HG03460 (cell line): ENCODE measurements around the gene NCEH1.
"Not testable (repeated sequence)": the region's sequence is repeated elsewhere in the genome, so short reads cannot be mapped to it uniquely, and the experiment has no call there.

Experiments used
- ATAC-seq: cut with Tn5 transposase; IDR thresholded peaks from one replicate; pipeline ENCODE4 v1.9.1; 2021; ENCODE audit not compliant: unreplicated experiment

The NCEH1 gene, protein sequence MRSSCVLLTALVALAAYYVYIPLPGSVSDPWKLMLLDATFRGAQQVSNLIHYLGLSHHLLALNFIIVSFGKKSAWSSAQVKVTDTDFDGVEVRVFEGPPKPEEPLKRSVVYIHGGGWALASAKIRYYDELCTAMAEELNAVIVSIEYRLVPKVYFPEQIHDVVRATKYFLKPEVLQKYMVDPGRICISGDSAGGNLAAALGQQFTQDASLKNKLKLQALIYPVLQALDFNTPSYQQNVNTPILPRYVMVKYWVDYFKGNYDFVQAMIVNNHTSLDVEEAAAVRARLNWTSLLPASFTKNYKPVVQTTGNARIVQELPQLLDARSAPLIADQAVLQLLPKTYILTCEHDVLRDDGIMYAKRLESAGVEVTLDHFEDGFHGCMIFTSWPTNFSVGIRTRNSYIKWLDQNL

DNA sequence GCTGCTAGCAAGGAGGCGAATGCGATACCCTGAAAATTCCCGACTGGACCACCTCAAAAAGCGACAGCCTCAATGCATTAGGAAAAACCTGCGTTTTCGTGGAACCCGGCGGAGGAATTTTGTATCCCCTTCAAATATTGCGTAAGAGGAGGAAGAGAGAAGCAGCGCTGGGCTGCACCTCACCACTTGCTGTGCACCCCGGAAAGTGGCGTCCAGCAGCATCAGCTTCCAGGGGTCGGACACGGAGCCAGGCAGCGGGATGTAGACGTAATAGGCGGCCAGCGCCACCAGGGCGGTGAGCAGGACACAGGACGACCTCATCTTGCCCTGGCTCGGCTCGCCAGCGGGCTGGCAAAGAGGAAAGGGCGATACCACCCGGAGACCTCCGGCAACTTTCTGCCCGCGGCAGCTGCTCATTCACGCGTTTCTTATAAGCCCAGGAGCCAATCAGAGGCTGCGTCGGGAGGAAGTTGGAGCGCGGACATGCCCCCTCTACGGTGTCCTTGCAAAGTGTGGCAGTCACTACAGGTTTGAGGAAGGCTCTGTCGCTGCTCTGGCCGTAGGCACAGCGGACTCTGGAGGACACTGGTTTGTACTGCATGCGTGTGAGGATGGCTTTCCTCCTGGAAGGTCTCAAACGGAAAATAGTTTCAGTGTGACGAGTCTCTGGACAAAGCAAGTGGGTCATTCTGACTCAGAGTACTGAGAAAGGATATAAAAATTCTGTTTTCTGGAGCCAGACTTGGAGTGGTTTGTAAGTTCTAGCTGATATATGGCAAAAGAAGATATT, at the start of gene NCEH1:
NCEH1 (minus strand) TSS at position 404 of the 790 bp plus-strand sequence; CDS start at position 321, 83 bp downstream.
- peak; percentile 100 for ATAC-seq

DNA sequence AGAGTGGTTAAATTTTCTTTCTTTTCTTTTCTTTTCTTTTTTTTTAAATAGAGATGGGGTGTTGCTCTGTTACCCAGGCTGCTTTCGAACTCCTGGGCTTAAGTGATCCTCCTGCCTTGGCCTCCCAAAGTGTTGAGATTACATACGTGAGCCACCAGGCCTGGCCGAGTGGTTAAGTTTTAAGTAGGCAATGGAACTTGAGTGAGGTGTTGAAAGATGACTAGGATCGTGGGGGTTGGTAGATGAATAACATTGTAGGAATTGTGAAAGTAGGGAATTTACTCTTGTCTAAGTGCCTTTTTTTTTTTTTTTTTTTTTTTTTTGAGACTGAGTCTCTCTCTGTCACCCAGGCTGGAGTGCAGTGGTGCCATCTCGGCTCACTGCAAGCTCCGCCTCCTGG, 49.5 kb upstream of the NCEH1 start:
- ATAC-seq, result not testable (repeated sequence)

DNA sequence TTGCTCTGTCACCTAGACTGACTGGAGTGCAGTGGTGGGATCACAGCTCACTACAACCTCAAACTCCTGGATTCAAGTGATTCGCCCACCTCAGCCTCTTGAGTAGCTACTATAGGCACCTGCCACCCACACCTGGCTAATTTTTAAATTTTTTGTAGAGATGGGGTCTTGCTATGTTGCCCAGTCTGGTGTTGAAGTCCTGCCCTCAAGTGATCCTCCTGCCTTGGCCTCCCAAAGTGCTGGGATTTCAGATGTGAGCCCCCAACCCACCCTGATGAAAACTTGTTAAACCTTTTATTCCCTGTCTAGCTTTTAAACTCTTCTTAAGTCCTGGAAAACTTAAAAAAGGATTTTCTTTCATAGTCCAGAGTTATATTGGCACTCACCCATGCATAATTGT, 42.3 kb upstream of the NCEH1 start:
- ATAC-seq, result no peak

DNA sequence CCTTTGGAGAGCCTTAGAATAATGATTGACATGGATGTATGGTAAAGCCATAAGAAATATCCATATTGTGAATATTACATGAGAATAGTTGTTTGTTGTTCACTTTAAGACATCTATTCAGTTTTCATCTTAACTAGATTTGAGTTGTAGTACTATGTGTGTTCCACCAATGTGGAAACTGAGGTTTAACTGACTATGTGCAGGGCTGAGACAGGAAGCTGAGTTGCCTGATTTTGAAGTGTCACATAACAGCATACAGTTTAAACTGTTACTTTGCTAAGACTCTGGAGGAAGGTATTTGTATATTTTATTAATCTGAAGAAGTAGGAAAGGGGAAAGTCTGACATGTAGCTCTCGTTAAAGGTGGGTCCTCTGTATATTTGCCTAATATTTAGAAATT, 41.8 kb upstream of the NCEH1 start:
- ATAC-seq, result no peak

DNA sequence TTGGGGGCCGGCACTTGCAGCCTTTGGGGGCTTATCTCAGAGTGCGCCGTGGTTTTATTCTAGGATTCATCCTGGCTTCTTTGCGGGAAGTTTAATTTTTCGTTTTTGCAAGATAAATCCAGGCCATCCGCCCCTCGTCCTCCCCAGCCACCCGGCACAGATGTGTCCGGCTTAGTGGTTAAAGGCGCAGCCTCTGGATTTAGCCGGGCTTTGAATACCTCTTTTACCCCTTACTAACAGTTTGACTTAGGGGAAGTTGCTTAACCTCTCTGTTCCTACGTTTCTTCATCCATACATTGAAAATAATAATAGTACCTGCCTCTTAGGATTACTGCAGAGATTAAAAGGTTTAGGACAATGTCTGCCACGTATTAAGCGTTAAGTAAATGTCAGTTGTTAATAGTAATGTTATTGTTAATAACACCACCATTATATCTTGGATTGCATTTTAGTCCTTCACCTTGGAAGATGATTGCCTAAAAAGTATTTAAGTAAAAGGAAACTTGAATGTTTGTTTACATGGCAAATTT, 40.4 kb upstream of the NCEH1 start:
- peak; percentile 24 for ATAC-seq

DNA sequence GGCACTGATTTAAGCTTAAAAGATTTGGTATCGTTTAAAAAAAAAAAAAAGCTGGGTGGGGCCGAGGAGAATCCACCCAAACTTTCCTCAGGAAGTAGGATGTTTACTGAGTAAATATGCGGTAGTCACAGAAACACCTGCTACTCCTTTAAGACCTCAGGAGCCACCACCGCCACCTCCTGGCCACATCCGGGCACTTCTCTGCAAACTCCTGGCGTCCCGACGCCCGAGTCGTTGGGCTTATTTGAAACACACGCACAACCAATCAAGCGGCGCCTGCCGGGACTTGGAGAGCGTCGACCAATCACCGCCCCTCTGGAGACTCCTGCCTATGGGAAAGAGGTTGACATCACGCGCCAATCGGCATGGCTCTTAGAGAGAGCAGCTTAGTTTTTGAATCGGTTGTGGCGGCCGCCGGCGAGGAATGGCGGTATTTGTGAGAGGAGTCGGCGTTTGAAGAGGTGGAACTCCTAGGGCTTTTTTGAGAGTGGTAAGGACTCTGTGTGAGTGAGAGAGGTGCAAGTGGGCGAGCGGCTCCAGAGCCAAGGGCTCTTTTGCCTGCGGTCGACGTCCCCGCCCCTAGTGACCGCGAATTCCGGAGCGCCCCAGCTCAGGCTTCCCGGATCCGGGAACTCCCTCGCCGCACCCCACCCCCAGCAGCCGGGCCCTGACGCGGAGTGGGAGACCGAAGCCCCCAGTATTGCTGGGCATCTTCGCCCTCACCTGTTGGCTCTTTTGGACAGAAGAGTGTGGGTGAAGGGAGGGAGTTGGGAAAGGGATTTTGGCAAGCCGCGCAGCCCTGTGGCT, 39.7 kb upstream of the NCEH1 start, which contains the start of gene ECT2:
ECT2 (plus strand) TSS at position 359 of the 807 bp plus-strand sequence. CDS start 3,805 bp downstream, outside the sequence.
- peak; percentile 95 for ATAC-seq

DNA sequence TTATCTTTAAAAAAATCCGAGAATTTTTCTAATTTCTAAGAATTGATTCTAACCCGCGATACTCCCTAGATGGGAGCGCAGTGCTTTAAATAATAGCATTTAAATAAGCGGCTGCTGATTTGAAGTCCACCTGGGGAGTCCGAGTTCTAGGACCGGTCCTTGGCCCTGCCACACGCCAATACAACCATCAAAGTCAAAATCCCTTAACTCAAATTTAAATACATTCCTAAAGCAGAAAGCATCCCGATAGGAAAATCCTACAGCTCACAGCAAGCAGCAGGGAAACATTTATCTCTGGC, 39.2 kb upstream of the NCEH1 start:
- no peak for ATAC-seq

DNA sequence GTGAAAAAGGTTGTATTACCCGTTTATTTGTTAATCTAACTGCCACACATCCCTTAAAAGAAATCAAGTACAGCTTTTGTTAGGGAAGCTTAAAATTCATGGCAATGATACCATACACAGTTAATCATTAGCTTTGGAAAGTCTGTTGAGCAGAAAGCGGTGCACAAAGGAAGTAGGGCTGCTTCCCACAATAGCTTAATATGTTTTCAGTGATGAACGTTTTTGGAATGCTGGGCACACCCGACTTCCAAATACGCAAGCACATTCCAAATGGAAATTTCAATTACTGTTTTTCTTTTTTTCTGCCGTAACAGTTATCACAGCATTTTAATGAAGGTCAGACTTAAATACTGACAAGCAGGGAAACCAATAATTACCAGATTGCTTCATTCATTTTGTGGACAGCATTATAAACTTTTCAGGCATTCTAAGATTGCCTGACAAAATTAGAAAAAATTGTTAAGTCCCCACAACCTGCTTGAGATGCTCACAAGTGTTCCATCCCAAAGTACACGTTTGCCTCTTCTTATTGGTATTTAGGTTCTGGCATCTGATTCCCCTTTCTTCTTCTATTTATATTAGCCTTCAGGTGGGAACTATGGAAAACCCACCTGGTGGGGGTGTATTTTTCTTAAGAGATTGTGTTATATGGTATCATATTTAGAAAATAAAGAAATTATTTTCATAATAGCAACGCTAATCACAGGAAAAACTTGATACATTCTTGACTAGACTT, 38.5 kb upstream of the NCEH1 start:
- no peak for ATAC-seq

DNA sequence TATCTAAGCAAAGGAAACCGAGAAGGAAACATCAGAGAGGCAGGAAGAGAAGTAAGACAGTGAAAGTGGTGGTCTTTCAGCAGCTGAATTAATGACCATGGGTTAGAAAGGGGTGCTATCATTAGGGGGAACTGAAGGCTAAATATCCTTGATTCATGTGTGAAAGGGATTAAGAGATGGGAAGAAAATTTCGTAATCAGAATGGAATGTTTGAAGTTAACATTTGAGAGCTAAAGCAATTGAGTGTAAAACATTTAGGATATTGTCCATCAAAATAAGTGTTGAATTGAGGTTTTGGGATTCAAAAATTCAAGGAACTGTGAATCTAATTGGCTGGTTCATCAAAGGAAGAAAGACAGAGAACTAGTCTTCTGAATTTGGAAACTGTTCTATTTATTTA, 35.6 kb upstream of the NCEH1 start:
- ATAC-seq, result no peak

DNA sequence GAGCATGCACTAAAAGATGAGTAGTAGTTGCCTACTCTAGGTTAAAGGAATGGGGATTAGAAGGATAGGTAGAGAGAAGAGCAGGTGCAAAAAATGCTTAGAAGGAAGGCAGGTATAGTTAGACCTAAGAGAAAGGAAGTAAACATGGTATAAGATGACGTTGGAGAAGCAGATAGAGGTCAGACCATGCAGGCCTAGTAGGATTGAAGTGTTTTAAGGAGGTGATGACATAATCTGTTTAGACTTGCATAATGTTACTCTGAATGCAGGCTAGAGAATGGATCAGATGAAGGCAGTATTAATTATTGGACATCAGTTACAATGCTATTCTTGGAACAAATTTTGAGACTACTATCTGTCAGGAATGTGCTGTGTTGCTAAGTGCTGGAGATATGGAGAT, 28.6 kb upstream of the NCEH1 start:
- no peak for ATAC-seq

DNA sequence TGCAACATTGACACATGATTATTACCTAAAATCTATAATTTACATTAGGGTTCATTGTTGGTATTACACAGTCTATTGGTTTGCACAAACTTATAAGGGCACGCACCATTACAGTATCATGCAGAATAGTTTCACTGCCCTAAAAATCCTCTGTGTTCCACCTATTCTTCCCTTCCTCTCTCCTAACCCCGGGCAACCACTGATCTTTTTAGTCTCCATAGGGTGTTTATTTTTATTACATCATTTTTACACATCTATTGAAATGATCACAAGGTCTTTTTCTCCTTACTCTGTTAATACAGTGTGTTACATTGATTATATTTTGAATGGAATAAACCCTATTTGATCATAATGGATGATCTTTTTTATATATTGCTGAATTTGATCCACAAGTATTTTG, 24.1 kb upstream of the NCEH1 start:
- ATAC-seq, result no peak

DNA sequence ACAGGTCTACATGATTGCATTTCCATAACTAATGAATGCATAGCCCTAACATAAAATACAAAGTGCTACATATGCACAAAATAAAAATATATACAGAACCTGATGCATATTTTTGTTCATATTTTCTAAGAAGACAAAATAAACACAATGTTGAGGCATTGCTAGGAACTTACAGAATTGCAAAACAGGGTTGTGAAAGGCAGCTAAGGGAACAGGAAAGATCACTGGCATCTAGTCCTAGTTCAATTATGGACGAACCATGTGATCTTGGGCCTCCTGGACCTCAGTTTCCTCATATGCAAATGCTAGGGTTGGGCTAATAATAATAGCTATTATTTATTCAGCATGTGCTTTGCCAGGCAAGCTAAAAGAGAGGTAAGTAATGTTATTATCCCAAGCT, 15.5 kb upstream of the NCEH1 start:
- ATAC-seq, result no peak

DNA sequence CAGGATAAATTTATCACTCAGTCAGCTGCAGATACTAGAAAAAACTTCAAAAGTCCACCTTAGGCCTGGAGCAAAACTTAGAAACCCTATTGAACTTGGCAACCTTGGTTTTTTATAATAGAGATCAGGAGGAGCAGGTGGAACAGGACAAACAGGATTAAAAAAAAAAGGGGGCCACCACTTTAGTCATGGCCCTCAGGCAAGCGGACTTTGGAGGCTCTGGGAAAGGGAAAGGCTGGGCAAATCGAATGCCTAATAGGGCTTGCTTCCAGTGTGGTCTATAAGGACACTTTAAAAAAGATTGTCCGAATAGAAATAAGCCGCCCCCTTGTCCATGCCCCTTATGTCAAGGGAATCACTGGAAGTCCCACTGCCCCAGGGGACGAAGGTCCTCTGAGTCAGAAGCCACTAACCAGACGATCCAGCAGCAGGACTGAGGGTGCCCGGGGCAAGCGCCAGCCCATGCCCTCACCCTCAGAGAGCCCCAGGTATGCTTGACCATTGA, 11.7 kb upstream of the NCEH1 start:
- not testable (repeated sequence) for ATAC-seq

DNA sequence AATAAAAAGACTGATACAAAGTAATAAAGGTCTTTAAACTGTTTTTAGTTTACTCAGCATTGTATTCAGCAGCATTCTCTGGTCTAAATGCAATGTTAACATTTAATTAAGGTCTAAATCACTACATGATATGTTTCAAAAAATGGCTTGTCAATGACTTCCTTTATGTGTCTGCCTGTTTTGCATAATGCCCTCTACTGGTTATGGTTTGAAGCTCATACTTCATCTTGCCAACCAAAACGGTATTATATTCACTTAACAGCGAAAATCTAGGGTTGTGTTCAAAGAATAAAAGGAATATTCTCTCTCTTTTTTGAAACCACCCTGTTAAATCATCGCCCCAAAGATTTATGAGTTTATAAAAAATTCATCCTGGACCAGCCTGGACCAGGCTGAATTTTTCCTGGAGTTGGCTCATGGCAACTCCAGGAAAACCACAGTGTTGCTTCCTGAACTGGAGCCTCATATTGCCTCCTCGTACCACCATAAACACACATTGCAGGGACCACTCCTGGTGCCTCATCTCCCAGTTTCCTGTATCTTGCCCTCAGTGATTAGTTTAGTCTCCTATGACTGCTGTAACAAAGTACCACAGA, 6.7 kb upstream of the NCEH1 start:
- ATAC-seq, result no peak

DNA sequence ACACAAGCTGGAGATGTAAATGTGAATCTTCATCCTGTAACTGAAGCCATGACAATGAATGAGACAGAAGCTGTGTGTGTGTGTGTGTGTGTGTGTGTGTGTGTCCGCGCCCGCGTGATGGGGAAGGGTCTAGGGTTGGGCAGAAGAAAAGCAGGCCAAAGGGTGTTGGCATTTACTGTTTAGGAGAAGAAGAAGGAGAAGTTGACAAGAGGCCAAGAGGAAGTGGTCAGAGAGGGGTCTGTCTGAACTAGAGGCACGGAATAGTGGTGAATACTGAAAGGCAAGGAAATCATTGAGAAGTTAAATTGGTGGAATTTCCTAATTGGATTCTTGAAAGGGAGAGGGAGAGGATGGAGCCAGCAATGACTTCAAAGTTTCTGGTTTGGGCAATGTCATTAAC, 5.6 kb upstream of the NCEH1 start:
- ATAC-seq, result no peak

DNA sequence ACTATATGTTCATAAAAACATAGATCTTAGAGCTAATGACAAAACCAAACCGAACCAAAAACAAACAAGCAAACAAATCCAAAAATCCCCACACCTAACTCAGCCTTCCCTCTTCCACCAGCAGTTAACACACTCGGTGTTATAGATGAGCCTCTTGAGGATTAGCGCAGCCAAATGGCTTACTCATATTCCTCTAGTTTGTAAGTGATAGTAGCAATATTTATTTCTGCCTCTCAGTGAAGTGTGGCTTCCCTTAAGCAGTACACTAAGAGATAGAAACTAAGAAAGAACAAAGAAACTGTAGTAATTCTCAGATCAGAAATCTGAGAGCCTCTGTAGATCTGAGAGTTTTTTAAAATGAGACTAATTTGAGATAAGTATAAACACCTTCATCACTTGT, 2.4 kb upstream of the NCEH1 start:
- ATAC-seq, result no peak

DNA sequence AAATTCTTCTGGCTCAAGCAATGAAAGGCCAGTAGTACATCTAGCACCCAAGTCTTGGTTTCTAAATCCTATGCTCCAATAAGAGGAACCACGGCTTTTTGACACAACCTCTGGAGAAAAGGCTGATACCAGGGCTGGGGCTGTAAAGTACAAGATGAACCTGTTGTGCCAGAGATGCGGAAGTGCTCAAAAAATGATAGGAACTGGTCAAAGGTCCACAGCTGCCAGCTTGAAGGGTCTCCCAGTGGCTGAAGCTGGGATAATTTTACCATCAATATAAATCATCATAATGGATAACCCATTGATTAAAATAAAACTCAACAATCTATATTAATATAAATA, 558 bp upstream of the NCEH1 start:
- no peak for ATAC-seq

DNA sequence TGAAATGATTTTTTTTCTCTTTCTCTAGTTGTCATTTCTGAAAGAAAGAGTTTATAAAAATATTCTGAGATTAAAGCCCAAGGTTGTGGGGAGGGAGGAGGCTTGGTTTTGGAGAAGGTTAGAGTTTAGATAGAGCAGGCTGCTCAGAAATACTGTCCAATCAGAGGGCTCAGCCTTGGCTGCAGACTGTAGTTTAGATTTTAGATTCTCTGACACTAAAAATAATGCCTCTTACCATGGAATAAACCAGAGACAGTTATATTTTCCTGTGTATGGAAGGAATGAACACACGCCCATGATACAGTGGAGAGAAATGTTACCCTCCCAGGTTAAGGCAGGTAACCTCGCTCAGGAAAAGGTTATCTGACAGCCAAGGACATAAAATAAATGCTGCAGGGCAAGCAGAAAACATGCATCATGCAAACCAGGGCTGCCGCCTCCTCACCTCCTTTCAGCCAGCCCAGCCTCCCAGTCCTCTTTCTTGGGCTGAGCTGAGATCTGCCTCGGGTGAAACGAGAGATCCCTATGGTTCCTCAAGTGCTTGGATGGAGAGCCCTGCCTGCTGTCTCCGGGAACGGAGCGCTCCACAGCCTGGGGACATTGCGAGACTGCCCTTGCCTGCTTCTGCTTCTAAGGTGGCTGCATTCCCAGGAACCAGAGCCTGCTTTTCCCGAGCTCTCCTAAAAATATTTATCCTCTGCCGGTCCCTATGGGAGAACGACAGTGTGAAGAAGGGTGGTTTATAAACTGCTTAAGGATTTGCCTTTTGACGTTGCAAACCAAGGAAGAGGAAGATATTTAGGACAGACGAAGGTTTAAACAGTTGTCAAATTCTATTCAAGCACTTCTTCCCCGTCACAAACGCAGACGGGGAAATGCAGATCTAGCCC, 848 bp downstream of the NCEH1 start:
- no peak for ATAC-seq
